Measurements from ENCODE around the gene KIF3B. TPM values are rescaled to one million over a fixed set of nuclear protein-coding genes. Genes with fewer than 3 reads are reported as not detected.
"Not testable (repeated sequence)": the region's sequence is repeated elsewhere in the genome, so short reads cannot be mapped to it uniquely, and the experiment has no call there.

The KIF3B gene
- total RNA-seq, 6 experiments from 2014 or later: 29.9 to 33.7 (median 31.9) TPM

GRCh38 chr20:32338665-32339064 lies 61.2 kb downstream of the KIF3B start:
- peaks cover 8% of the 10 kb centered on the region; the same call in 1 of the 2 replicates for H3K36me3 Mint-ChIP-seq (ENCODE audit: low read depth)

GRCh38 chr20:32339116-32339515 lies 61.7 kb downstream of the KIF3B start:
- no peak for DNase-seq
- Mint-ChIP-seq H3K36me3 (ENCODE audit: low read depth) (peaks cover 8% of the 10 kb centered on the region; the same call in 1 of the 2 replicates), H3K4me3 (no peak overlapping the region), H3K27me3 (ENCODE audit: insufficient read depth) (no peaks in the 10 kb centered on the region; the same call in 1 of the 2 replicates), H3K9me3 (no peaks in the 10 kb centered on the region), H3K27ac (no peak overlapping the region), H3K4me1 (ENCODE audit: low read depth) (peaks cover 40% of the 10 kb centered on the region)
- no peak for TF ChIP-seq CTCF (IDR thresholded peaks at IDR 0.05)

More at GRCh38 chr20:32338665-32339064, 61.2 kb downstream of the KIF3B start:
- no peak for TF ChIP-seq CTCF (IDR thresholded peaks at IDR 0.05)
- Mint-ChIP-seq H3K4me3 (no peak overlapping the region), H3K27me3 (ENCODE audit: insufficient read depth) (no peaks in the 10 kb centered on the region; the same call in 1 of the 2 replicates), H3K4me1 (ENCODE audit: low read depth) (peaks cover 37% of the 10 kb centered on the region), H3K9me3 (no peaks in the 10 kb centered on the region), H3K27ac (no peak overlapping the region)
- DNase-seq: no peak

GRCh38 chr20:32341053-32341452 lies 63.6 kb downstream of the KIF3B start:
- H3K36me3 Mint-ChIP-seq (ENCODE audit: low read depth); H3K9me3 Mint-ChIP-seq; DNase-seq; H3K27ac Mint-ChIP-seq; H3K27me3 Mint-ChIP-seq (ENCODE audit: insufficient read depth); H3K4me3 Mint-ChIP-seq: not testable (repeated sequence)
- peaks cover 47% of the 10 kb centered on the region for H3K4me1 Mint-ChIP-seq (ENCODE audit: low read depth)

- Mint-ChIP-seq H3K4me3 (peak overlapping the region; percentile 57), H3K27me3 (ENCODE audit: insufficient read depth) (no peaks in the 10 kb centered on the region; the same call in 1 of the 2 replicates), H3K4me1 (ENCODE audit: low read depth) (peaks cover 39% of the 10 kb centered on the region), H3K27ac (peak overlapping the region; percentile 58), H3K9me3 (no peaks in the 10 kb centered on the region), H3K36me3 (ENCODE audit: low read depth) (peaks cover 5% of the 10 kb centered on the region; the same call in 1 of the 2 replicates)
- DNase-seq: peak; percentile 79
- no peak for TF ChIP-seq CTCF (IDR thresholded peaks at IDR 0.05)
Observed at GRCh38 chr20:32343439-32343838, 66.0 kb downstream of the KIF3B start.

GRCh38 chr20:32344835-32345506 lies 67.5 kb downstream of the KIF3B start:
- Mint-ChIP-seq H3K4me1 (ENCODE audit: low read depth) (peaks cover 41% of the 10 kb centered on the region), H3K27ac (no peak overlapping the region), H3K9me3 (no peaks in the 10 kb centered on the region), H3K27me3 (ENCODE audit: insufficient read depth) (no peaks in the 10 kb centered on the region; the same call in 1 of the 2 replicates), H3K36me3 (ENCODE audit: low read depth) (peaks cover 10% of the 10 kb centered on the region), H3K4me3 (no peak overlapping the region)
- no peak for TF ChIP-seq CTCF (IDR thresholded peaks at IDR 0.05)
- DNase-seq: no peak

GRCh38 chr20:32348207-32348606 lies 70.8 kb downstream of the KIF3B start:
- H3K9me3 Mint-ChIP-seq: no peaks in the 10 kb centered on the region
- H3K27me3 Mint-ChIP-seq (ENCODE audit: insufficient read depth): no peaks in the 10 kb centered on the region
- peaks cover 17% of the 10 kb centered on the region for H3K36me3 Mint-ChIP-seq (ENCODE audit: low read depth)
- TF ChIP-seq CTCF (IDR thresholded peaks at IDR 0.05): no peak
- peaks cover 22% of the 10 kb centered on the region for H3K4me1 Mint-ChIP-seq (ENCODE audit: low read depth)
- no peak for DNase-seq
- H3K27ac Mint-ChIP-seq: no peak overlapping the region
- no peak overlapping the region for H3K4me3 Mint-ChIP-seq
